HEK293T (cell line): ENCODE results near the gene RELB.

Experiments used
- ARNT ChIP-seq: fragments of 450-650 bp; IDR thresholded peaks from 2 replicates; pipeline ENCODE4 v1.6.1; 2017; ENCODE audit warnings: mild to moderate bottlenecking
- BHLHE40 ChIP-seq: fragments of 450-650 bp; IDR thresholded peaks from 2 replicates; pipeline ENCODE4 v1.6.1; 2016; ENCODE audit warnings: mild to moderate bottlenecking, moderate library complexity, borderline replicate concordance
- FOXA1 ChIP-seq: fragments of 450-650 bp; IDR thresholded peaks from 2 replicates; pipeline ENCODE4 v1.6.1; 2016; ENCODE audit warnings: mild to moderate bottlenecking
- FOXK2 ChIP-seq: fragments of 450-650 bp; IDR thresholded peaks from 2 replicates; pipeline ENCODE4 v1.6.1; 2016; ENCODE audit warnings: mild to moderate bottlenecking
- HDGF ChIP-seq: fragments of 450-650 bp; IDR thresholded peaks from 2 replicates; pipeline ENCODE4 v1.6.1; 2017; ENCODE audit warnings: antibody characterized with exemption, borderline replicate concordance
- NFRKB ChIP-seq: fragments of 450-650 bp; IDR thresholded peaks from 2 replicates; pipeline ENCODE4 v1.6.1; 2016; ENCODE audit warnings: mild to moderate bottlenecking, moderate library complexity
- PKNOX1 ChIP-seq: fragments of 450-650 bp; IDR thresholded peaks from 2 replicates; pipeline ENCODE4 v1.6.1; 2016
- SP1 ChIP-seq: fragments of 450-650 bp; IDR thresholded peaks from 2 replicates; pipeline ENCODE4 v1.6.1; 2017
- SUZ12 ChIP-seq: fragments of 450-650 bp; IDR thresholded peaks from 2 replicates; pipeline ENCODE4 v1.6.1; 2016; ENCODE audit warnings: mild to moderate bottlenecking
- TARDBP ChIP-seq: fragments of 450-650 bp; IDR thresholded peaks from 2 replicates; pipeline ENCODE4 v1.6.1; 2016
- ZNF384 ChIP-seq: fragments of 450-650 bp; IDR thresholded peaks from 2 replicates; pipeline ENCODE4 v1.6.1; 2016

- TF ChIP-seq BHLHE40 (no peak), PKNOX1 (no peak), TARDBP (no peak), SUZ12 (no peak), NFRKB (no peak), FOXK2 (no peak), HDGF (no peak), SP1 (no peak), ARNT (no peak), FOXA1 (no peak), ZNF384 (no peak)
Observed at GRCh38 chr19:44960906-44961728, 40.1 kb upstream of the RELB start.
